GM21825 (cell line): Measurements from ENCODE around the gene ZNF813.

Experiments used
- ATAC-seq: cut with Tn5 transposase; IDR thresholded peaks from one replicate; pipeline ENCODE4 v1.9.1; 2021; ENCODE audit warnings: mild to moderate bottlenecking, moderate library complexity; ENCODE audit not compliant: unreplicated experiment

The ZNF813 gene

GRCh38 chr19:53519446-53519845, 51.9 kb downstream of the ZNF813 start:
- ATAC-seq = no peak

DNA sequence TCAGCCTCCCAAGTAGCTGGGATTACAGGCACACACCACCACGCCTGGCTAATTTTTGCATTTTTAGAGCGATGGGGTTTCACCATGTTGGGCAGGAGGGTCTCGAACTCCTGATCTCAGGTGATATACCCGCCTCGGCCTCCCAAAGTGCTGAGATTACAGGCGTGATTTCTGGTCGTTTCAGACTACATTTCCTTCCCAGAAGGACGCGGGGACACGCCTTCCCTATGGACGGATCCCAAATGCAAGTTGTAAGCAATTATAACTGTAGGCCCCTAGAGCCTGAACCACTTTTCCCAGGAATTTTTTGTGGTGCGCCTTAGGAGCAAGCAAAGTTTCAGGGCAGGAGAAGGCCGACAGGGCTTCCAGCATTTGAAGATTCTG, 52.6 kb downstream of the ZNF813 start:
- ATAC-seq = no peak

DNA sequence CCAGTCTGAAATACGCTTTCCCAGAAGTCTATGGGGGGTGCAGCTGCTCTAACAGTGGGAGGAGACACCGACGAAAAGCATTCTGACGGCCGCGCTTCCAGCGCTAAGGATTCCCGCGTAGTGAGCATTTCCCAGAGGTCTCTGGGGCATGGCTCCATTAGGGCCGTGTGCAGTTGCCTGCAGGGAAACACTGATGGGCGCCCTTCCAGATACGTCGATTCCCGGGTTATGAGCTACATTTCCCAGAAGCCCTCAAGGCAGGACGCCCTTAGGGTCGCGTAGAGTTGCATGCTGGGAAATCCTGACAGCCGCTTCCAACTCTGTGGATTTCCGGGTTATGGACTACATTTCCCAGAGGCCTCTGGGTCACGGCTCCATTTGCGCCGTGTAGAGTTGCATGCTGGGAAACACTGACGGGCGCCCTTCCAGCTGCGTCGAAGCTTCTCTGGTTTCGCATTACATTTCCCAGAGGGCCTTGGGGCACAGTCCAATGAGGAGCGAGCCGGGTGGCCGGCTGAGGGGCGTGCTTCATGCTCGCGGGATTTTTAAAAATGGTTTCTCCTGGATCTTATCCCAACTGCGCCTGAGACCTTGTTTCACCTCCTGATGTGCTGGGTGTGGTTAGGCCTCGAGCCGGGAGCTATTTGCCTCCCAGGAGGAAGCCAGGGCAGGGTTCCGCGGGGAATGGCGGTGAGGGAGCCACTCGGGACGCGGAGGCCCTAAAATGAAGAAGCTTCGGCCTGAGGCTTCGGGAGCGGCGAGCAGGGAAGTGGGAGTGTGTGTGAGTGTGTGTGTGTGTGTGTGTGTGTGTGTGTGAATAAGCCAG, 53.2 kb downstream of the ZNF813 start:
- peak; percentile 96 for ATAC-seq

- no peak for ATAC-seq
These were observed 54.1 kb downstream of the ZNF813 start for GRCh38 chr19:53521373-53522202.

DNA sequence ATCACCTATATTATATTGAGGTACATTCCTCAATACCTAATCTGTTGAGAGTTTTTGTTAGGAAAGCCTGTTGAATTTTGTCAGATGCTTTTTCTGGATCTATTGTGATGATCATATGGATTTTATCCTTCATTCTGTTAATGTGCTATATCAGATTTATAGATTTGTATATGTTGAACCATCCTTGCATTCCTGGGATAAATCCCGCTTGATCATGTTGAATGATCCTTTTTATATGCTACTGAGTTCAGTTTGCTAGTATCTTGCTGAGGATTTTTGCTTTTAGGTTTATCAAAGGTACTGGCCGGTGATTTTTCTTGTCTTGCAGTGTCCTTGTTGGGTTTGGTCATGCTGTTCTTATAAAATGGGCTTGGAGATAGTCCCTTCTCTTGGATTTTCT, 58.4 kb downstream of the ZNF813 start:
- no peak for ATAC-seq

DNA sequence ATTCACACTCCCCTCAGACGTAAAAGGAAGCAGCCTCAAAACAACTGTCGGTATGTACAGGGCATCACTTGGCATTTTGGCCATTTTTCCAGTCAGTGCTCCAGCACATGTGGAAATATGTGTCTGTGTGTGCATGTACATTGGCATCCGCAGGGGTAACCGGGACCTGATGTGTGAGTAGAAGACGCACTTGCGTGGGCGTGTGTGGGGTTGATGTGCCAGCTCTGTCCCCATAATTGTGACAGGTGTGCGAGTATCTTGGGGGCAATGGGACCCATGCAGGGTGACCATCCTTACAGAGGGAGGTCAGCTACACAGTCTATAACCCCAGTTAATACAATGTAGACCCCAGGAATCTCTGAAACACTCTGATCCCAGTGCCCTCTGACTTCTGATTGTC, 63.1 kb downstream of the ZNF813 start:
- ATAC-seq = no peak

- no peak for ATAC-seq
These were observed 63.9 kb downstream of the ZNF813 start for GRCh38 chr19:53531457-53531856.

DNA sequence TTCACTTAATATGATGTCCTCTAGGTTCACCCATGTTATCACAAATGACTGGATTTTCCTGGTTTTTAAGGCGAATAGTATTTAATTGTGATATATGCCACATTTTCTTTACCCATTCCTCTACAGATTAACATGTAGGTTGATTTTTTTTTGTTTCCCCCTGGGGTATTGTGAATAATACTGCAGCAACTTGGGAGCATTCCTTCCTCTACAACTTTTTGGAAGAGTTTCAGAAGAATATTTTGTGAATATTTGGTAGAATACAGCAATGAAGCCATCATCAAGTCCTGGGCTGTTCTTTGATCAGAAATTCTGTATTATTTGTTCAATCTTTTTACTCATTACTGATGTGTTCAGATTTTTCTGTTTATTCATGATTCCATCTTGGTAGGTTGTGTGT, 64.8 kb downstream of the ZNF813 start:
- ATAC-seq = no peak

GRCh38 chr19:53536225-53536548, 68.7 kb downstream of the ZNF813 start:
- ATAC-seq = no peak

DNA sequence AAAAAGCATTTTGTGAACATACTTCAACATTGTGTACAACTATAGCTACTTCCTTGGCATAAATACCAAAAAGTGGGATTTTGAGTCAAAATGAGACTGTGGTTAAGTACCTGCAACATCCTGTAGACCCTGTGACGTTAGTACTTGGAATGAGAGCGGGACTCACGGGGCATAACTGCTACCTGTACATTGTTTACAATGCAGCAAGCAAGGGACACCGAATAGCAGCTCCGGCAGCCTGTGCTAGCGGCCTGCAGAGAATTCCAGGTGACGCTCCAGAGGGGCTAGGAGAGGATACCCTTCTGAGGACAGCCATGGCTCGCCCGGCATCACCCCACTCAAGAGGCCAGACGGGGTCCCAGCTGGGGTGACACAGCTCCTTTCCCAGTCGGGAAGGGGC, 69.6 kb downstream of the ZNF813 start:
- ATAC-seq = peak; percentile 8

- ATAC-seq = peak; percentile 61
These were observed 70.2 kb downstream of the ZNF813 start, which contains the start of gene ZNF331 for GRCh38 chr19:53537521-53538377. TSS of gene ZNF331 (plus strand) at chr19:53538145. CDS start at chr19:53569377, 31,232 bp downstream.

DNA sequence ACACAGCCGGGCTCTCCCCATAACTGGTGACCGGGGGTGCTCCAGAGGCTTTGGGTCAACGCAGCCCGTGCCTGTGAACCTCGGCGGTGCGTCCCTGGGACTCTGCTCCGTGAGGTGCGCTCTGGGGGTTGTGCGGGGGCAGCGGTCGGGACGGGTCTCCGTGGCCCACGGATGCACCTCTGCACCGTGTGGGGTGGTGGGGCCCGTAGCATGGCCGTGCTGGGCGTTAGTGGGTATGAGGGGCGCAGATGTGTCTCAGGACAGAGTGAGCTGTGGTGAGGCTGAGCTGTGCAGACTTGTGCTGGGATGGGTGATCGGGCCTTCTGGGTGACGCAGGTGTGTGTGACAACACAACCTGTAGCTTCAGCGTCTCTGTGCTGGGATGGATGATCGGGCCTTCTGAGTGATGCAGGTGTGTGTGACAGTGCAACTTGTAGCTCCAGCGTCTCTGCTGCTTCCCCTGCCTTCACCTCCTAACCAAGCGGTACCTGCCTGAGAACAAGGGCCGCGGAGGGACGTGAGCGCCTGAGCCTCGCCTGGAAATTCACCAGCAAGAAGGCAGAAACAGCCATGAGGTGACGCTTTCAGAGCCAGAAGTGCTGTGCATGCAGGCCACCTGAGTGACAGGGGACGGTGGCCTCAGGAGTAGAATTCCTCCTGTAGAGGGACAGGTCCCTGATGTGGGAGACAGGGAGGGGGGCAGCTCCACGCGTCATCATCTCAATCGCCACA, 71.0 kb downstream of the ZNF813 start:
- peak; percentile 13 for ATAC-seq

GRCh38 chr19:53540091-53540490, 72.6 kb downstream of the ZNF813 start:
- no peak for ATAC-seq

DNA sequence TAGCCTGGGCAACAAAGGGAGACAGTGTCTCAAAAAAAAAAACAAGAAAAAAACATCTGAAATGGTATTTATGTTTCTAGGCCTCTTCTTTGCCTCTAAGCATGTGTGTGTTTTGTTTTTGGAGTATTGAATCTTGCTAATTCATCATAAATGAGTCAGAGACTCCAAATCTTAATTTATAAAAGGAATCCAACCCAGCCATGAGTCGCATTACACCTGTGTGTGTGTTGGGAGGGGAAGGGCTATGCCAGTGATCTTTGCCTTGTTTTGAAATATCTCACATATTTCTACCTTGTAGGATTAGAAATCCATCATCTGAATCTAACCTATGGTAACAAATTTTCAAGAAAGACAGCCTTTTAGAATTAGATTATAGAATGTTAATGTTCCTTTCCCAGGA, 74.4 kb downstream of the ZNF813 start:
- ATAC-seq = no peak

DNA sequence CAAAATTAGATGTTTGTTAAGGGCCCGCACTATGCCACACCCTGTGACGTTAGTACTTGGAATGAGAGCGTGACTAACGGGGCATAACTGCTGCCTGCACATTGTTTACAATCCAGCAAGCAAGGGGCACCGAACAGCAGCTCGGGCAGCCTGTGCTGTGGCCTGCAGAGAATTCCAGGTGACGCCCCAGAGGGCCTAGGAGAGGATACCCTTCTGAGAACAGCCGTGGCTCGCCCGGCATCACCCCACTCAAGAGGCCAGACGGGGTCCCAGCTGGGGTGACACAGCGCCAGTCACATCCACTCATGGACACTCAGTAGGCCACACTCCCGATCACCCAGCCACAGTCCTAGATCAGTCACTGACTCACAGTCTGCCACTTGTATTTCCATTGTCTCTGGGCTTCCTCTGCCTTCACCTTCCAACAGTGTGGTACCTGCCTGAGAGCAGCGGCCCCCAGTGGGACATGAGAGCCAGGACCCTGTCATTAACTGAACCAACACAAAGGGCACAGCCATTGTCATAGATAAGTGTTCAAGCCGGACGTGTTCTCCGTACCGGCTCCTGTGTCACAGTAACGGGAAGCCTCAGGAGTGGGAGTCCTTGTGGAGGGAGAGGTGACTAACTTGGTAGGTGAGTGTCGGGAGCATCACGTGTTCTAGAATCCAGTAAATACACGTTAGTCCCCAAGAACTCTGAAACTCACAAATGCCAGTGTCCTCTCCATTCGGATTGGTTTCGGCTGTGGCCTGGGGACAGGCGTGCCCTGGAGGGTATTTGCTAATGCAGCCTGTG, 77.9 kb downstream of the ZNF813 start:
- ATAC-seq = no peak
